HUDEP-2 (cell line): ENCODE results near the gene CCDC89.

Experiments
- DNase-seq, 76 experiments: peaks; one replicate each; lab custom pipeline; 2025; ENCODE audit not compliant: unreplicated experiment in 76 of 76; lab: John Stamatoyannopoulos, UW

Gene CCDC89

GRCh38 chr11:85685820-85686459 is at the start of gene CCDC89:
CCDC89 (minus strand) TSS chr11:85686195; CDS start chr11:85686130, 65 bp downstream.
- no peak for DNase-seq

GRCh38 chr11:85732965-85733364 is 47.0 kb upstream of the CCDC89 start:
- no peak for DNase-seq

DNA sequence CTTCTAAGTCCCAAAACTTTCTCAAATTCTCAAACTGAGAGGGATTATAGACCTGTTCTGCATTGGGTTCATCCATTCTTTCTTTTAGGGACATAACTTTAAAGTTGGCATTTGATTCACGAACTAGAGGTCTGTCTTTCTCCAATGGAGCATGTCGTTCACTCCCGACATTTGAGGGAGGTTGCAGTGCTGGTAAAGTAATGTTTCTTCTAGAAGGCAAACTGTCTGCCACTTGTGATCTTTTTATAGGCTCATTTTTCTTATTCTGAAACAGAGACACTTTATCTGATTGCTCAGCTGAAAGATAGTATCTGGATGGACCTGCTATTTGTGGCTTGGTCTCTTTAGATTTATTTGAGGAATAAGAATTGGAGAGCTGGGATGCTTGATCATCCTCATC is 40.4 kb upstream of the CCDC89 start:
- DNase-seq: no peak

GRCh38 chr11:85725510-85726258 is 39.7 kb upstream of the CCDC89 start:
- no peak for DNase-seq

- no peak for DNase-seq
These were observed 38.9 kb upstream of the CCDC89 start for GRCh38 chr11:85724748-85725465.

- DNase-seq: no peak
These were observed 37.1 kb upstream of the CCDC89 start for GRCh38 chr11:85723088-85723487.

GRCh38 chr11:85721191-85721590 is 35.2 kb upstream of the CCDC89 start:
- no peak for DNase-seq

DNA sequence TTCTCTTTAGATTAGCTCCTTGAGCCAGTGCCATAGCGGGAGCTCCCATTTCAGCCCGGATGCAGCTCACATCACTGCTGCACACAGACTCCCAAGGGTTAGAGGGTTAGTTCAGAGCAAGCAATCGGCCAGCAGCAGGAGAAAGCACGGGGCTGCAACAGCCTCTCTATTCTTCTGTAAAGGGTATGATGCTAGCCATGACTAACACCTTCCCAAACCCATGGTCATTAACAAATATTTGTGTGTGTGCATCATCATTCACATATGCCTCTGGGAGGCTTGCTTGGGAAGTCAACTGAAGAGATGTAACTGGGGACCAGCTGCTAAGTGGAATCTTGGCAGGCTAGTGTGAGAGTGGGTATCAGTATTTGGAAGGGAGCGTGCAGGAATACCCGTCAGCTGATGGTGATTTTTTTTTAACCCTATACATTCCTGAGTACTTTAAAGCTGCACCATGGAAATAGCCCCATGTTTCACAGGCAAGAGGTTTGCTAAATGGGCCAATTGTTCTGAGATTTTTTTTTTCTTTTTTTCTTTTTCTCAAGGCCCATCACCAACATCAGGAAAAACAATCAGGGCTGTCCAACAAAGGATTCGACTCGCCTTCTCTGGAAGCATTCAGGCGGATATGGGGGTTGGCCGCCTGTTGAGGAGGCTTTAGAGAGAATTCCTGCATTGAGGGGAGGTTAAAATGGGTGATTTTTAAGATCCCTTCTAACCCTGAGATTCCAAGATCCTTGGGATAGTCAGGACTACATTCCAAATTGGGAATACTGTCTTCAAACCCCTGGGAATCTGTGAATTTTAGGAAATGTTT is 33.2 kb upstream of the CCDC89 start:
- DNase-seq: no peak

DNA sequence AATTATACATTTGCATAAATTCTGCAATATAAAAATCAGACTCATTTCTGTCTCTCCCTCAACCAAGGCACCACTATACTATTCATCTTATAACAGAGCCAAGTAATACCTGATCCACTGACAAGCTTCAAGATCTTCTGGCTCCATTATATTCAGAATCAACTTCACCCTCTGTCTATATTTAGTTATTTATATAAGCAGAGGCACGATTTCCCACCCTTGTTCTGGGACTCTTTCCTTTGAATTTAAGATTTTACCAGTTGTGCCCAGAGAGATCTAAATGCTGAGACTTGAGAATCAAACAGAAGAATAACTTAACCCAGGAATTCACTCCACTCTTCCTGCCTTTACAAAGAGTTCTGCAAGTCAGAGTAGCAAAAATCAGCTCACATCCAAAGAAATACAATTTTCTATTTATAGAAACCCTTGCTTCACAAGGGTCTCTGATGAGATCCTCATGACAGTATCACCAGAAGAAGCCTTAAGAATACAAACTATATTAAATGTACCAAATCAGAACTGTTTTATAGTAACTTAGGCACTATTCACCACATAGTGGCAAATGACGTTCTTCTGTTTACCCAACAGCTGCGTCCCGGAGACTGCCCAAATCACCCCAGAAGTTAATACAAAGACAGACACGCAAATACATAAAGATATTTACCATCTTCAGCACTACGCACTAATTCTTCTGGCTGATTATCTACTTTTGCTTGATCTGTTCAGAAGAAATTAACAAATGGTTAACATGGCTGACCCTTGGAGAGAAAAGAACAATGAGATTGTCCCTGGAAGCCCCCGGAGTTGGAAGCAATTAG is 32.3 kb upstream of the CCDC89 start:
- DNase-seq: no peak

DNA sequence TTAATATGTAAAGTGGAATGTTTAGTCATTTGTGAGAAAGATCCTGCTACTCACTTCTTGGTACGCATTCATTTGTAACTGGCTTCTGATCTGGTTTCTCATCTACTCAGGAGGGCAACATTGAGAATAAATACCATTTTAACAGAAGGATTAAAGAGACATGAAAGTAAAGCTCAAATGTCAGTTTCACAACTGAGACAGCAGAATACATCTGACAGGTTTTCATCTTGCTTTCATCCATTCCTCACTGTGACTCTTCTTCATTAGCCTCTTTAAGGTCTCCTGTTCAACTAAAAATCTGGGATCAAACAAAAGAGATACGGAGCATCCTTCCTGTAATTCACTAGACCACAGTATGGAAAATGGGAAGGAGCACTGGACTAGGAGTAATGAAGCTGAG is 31.4 kb upstream of the CCDC89 start:
- no peak for DNase-seq

GRCh38 chr11:85712953-85713352 is 27.0 kb upstream of the CCDC89 start:
- DNase-seq: no peak

DNA sequence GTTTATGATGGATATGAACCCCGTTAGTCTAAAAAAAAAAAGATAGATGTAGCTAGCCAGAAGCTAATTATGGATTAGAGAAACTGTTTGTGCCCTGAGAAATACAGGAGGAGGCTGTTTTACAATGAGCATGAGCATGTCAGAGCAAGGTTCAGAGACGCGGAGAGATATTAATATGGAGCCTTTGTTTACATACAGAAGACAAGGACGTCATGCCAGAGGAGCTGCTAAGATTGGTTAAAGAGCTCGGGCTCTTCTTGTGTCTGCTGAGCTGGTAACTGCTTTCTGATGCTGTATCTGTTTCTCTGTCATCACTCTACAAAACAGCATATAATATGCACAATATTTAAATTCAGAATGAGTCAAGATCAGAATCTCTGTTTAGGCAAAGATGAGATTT is 24.9 kb upstream of the CCDC89 start:
- no peak for DNase-seq

GRCh38 chr11:85709941-85710702 is 24.1 kb upstream of the CCDC89 start:
- DNase-seq: no peak

DNA sequence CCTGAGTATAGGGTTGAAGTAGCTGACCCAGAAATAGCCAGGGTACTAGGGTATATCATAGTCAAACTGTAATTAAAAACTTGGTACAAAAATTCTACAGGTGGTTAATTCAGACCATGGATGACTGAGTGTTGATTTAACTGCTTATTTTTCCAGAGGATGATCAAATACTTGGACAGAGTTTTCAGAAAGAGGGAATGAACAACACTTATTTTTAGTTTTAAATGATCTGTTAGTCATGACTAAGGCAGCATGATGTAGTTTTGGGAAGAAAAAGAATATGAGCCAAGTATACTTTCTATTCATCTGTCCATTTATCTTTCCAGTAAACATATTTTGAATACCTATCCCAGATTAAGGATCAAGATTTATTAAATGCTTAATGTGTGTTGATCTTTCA is 19.8 kb upstream of the CCDC89 start:
- no peak for DNase-seq

DNA sequence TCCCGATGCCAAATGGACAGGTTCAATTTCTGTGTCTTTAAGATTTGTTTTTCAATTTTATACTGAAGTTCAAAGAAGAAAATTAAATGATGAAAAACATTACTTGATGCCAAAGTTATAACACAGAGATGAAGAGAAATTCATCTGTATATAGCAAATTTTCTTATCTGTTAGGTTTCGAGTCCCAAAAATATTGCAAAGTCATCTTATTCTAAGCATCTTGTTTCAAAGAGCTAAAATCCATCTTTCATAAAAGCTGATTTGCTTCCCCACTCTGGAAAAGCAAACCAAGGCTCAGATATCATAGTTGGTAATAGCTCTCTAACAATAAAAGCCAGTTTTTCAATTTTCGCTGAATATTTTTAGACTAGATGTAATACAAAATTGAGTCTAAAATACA is 19.0 kb upstream of the CCDC89 start:
- no peak for DNase-seq

- no peak for DNase-seq
These were observed 14.2 kb upstream of the CCDC89 start for GRCh38 chr11:85699957-85700741.

GRCh38 chr11:85698195-85698594 is 12.2 kb upstream of the CCDC89 start:
- no peak for DNase-seq

- DNase-seq: no peak
These were observed 11.8 kb upstream of the CCDC89 start for GRCh38 chr11:85697747-85698146.

- no peak for DNase-seq
These were observed 9.6 kb upstream of the CCDC89 start for GRCh38 chr11:85695546-85695945.
